ENCODE results near the gene GALNT16. TPM values are rescaled to one million over a fixed set of nuclear protein-coding genes. Genes with fewer than 3 reads are reported as not detected.

Gene GALNT16
- total and polyA plus RNA-seq, 5 experiments from 2014 or later = not detected

- Mint-ChIP-seq H3K9me3 (no peaks in the 10 kb centered on the region), H3K27ac (no peak overlapping the region), H3K36me3 (no peaks in the 10 kb centered on the region), H3K4me1 (no peaks in the 10 kb centered on the region), H3K27me3 (peaks cover 0 to 11% (median 0%) of the 10 kb centered on the region in 5 donors), H3K4me3 (no peak overlapping the region)
- POLR2A ChIA-PET = no interaction called here
- DNase-seq = no peak
- ATAC-seq = no peak
Measured at GRCh38 chr14:69327507-69327906, 67.5 kb downstream of the GALNT16 start.

- POLR2A ChIA-PET = no interaction called here
- Mint-ChIP-seq H3K4me1 (no peaks in the 10 kb centered on the region), H3K4me3 (no peak overlapping the region), H3K36me3 (no peaks in the 10 kb centered on the region), H3K27me3 (peaks cover 0 to 11% (median 0%) of the 10 kb centered on the region in 5 donors), H3K27ac (no peak overlapping the region), H3K9me3 (no peaks in the 10 kb centered on the region)
- DNase-seq (no peak), ATAC-seq (no peak)
Measured at GRCh38 chr14:69328317-69328716, 68.4 kb downstream of the GALNT16 start.

- H3K4me1 Mint-ChIP-seq = peaks cover 0 to 3% (median 3%) of the 10 kb centered on the region in 4 donors
- peaks cover 0 to 11% (median 0%) of the 10 kb centered on the region in 5 donors for H3K27me3 Mint-ChIP-seq
- no peaks in the 10 kb centered on the region for H3K9me3 Mint-ChIP-seq
- no peak for ATAC-seq
- POLR2A ChIA-PET = no interaction called here
- H3K4me3 Mint-ChIP-seq = no peak overlapping the region
- H3K27ac Mint-ChIP-seq = no peak overlapping the region
- no peak for DNase-seq
- H3K36me3 Mint-ChIP-seq = no peaks in the 10 kb centered on the region
Measured at GRCh38 chr14:69328765-69329164, 68.8 kb downstream of the GALNT16 start.

GRCh38 chr14:69331206-69331605 is 71.2 kb downstream of the GALNT16 start:
- H3K27me3 Mint-ChIP-seq = no peaks in the 10 kb centered on the region
- H3K4me3 Mint-ChIP-seq = no peak overlapping the region
- no peak for ATAC-seq
- peak overlapping the region in 1 of 10 donors; percentile 60 for H3K27ac Mint-ChIP-seq
- no peak for DNase-seq
- no peaks in the 10 kb centered on the region for H3K36me3 Mint-ChIP-seq
- H3K9me3 Mint-ChIP-seq = no peaks in the 10 kb centered on the region
- H3K4me1 Mint-ChIP-seq = peaks cover 11 to 26% (median 21%) of the 10 kb centered on the region in 4 donors
- POLR2A ChIA-PET = no interaction called here

- Mint-ChIP-seq H3K36me3 (no peaks in the 10 kb centered on the region), H3K4me1 (peaks cover 13 to 30% (median 23%) of the 10 kb centered on the region in 4 donors), H3K9me3 (no peaks in the 10 kb centered on the region), H3K27me3 (no peaks in the 10 kb centered on the region), H3K4me3 (no peak overlapping the region), H3K27ac (peak overlapping the region in 2 of 10 donors; percentile 17 to 61)
- POLR2A ChIA-PET = no interaction called here
- ATAC-seq = no peak
- DNase-seq = no peak
Measured at GRCh38 chr14:69332782-69333395, 72.9 kb downstream of the GALNT16 start.

GRCh38 chr14:69333791-69334337 is 73.9 kb downstream of the GALNT16 start:
- Mint-ChIP-seq H3K4me3 (peak overlapping the region in 2 of 10 donors; percentile 48 to 59), H3K27me3 (no peaks in the 10 kb centered on the region), H3K27ac (peak overlapping the region in 2 of 10 donors; percentile 47 to 61), H3K4me1 (peaks cover 13 to 30% (median 23%) of the 10 kb centered on the region in 4 donors), H3K36me3 (no peaks in the 10 kb centered on the region), H3K9me3 (no peaks in the 10 kb centered on the region)
- POLR2A ChIA-PET = no interaction called here
- ATAC-seq (peak in 1 of 2 donors; percentile 31), DNase-seq (no peak)

- Mint-ChIP-seq H3K27me3 (no peaks in the 10 kb centered on the region), H3K36me3 (no peaks in the 10 kb centered on the region), H3K4me3 (no peak overlapping the region), H3K27ac (peak overlapping the region in 1 of 10 donors; percentile 16), H3K4me1 (peaks cover 13 to 30% (median 23%) of the 10 kb centered on the region in 4 donors), H3K9me3 (no peaks in the 10 kb centered on the region)
- DNase-seq = no peak
- ATAC-seq = no peak
- POLR2A ChIA-PET = no interaction called here
Measured at GRCh38 chr14:69334576-69334975, 74.6 kb downstream of the GALNT16 start.

- H3K27ac Mint-ChIP-seq = peak overlapping the region in 5 of 10 donors; percentile 7 to 89 (median 10)
- no peaks in the 10 kb centered on the region for H3K27me3 Mint-ChIP-seq
- H3K4me1 Mint-ChIP-seq = peaks cover 13 to 30% (median 23%) of the 10 kb centered on the region in 4 donors
- H3K9me3 Mint-ChIP-seq = no peaks in the 10 kb centered on the region
- no peaks in the 10 kb centered on the region for H3K36me3 Mint-ChIP-seq
- ATAC-seq (peak; percentile 76 to 88), DNase-seq (peak in 6 of 10 donors; percentile 12 to 54 (median 33))
- peak overlapping the region in 8 of 10 donors; percentile 13 to 69 (median 52) for H3K4me3 Mint-ChIP-seq
- POLR2A ChIA-PET = no interaction called here
Measured at GRCh38 chr14:69335371-69335771, 75.4 kb downstream of the GALNT16 start.

GRCh38 chr14:69337984-69338383 is 78.0 kb downstream of the GALNT16 start:
- Mint-ChIP-seq H3K4me1 (peaks cover 13 to 30% (median 23%) of the 10 kb centered on the region in 4 donors), H3K9me3 (no peaks in the 10 kb centered on the region), H3K27me3 (peaks cover 0 to 5% (median 4%) of the 10 kb centered on the region in 5 donors), H3K36me3 (no peaks in the 10 kb centered on the region), H3K27ac (no peak overlapping the region), H3K4me3 (no peak overlapping the region)
- POLR2A ChIA-PET = no interaction called here
- ATAC-seq = no peak
- DNase-seq = no peak

GRCh38 chr14:69339426-69339825 is 79.5 kb downstream of the GALNT16 start:
- H3K27ac Mint-ChIP-seq = no peak overlapping the region
- H3K9me3 Mint-ChIP-seq = no peaks in the 10 kb centered on the region
- H3K4me1 Mint-ChIP-seq = peaks cover 9 to 21% (median 15%) of the 10 kb centered on the region in 4 donors
- POLR2A ChIA-PET = no interaction called here
- peaks cover 0 to 7% (median 4%) of the 10 kb centered on the region in 5 donors for H3K27me3 Mint-ChIP-seq
- H3K4me3 Mint-ChIP-seq = no peak overlapping the region
- no peak for ATAC-seq
- no peak for DNase-seq
- no peaks in the 10 kb centered on the region for H3K36me3 Mint-ChIP-seq

- DNase-seq (no peak), ATAC-seq (no peak)
- Mint-ChIP-seq H3K27ac (no peak overlapping the region), H3K36me3 (peaks cover 0 to 1% (median 0%) of the 10 kb centered on the region in 3 donors), H3K4me3 (no peak overlapping the region), H3K9me3 (no peaks in the 10 kb centered on the region), H3K4me1 (no peaks in the 10 kb centered on the region), H3K27me3 (peaks cover 5 to 12% (median 7%) of the 10 kb centered on the region in 5 donors)
- POLR2A ChIA-PET = no interaction called here
Measured at GRCh38 chr14:69342928-69343525, 83.1 kb downstream of the GALNT16 start.

GRCh38 chr14:69344171-69344570 is 84.2 kb downstream of the GALNT16 start:
- Mint-ChIP-seq H3K4me1 (no peaks in the 10 kb centered on the region), H3K36me3 (peaks cover 0 to 1% (median 0%) of the 10 kb centered on the region in 3 donors), H3K4me3 (no peak overlapping the region), H3K9me3 (no peaks in the 10 kb centered on the region), H3K27me3 (peaks cover 6 to 12% (median 7%) of the 10 kb centered on the region in 5 donors), H3K27ac (no peak overlapping the region)
- POLR2A ChIA-PET = no interaction called here
- DNase-seq = no peak
- ATAC-seq = no peak

- DNase-seq = no peak
Measured at GRCh38 chr14:69345402-69345801, 85.4 kb downstream of the GALNT16 start.

More at GRCh38 chr14:69345402-69345801, 85.4 kb downstream of the GALNT16 start:
- Mint-ChIP-seq H3K27ac (no peak overlapping the region), H3K4me3 (no peak overlapping the region), H3K27me3 (peaks cover 6 to 16% (median 11%) of the 10 kb centered on the region in 5 donors), H3K9me3 (no peaks in the 10 kb centered on the region), H3K36me3 (peaks cover 0 to 1% (median 0%) of the 10 kb centered on the region in 3 donors), H3K4me1 (no peaks in the 10 kb centered on the region)
- no peak for ATAC-seq
- POLR2A ChIA-PET = no interaction called here

All from naive thymus-derived CD8-positive, alpha-beta T cell (primary cell).